SJCRH30 (cell line): ENCODE measurements around the gene PBX3. TPM values are rescaled to one million over a fixed set of nuclear protein-coding genes. Genes with fewer than 3 reads are reported as not detected.

ENCODE experiments used
- DNase-seq, 2 experiments: peaks; one replicate each; pipeline ENCODE4 v3.0.0-alpha.2; 2015 to 2020
- H3K27ac ChIP-seq: fragments of 250-450 bp; sonication (Bioruptor Pico); 2 replicates; pipeline ENCODE4 v1.5.1; 2020; ENCODE audit warnings: mild to moderate bottlenecking, moderate library complexity
- H3K27me3 ChIP-seq: fragments of 250-450 bp; sonication (Bioruptor Pico); 2 replicates; pipeline ENCODE4 v1.5.1; 2020; ENCODE audit warnings: mild to moderate bottlenecking, moderate library complexity
- H3K36me3 ChIP-seq: fragments of 250-450 bp; sonication (Bioruptor Pico); 2 replicates; pipeline ENCODE4 v1.5.1; 2020; ENCODE audit warnings: mild to moderate bottlenecking, moderate library complexity
- H3K4me1 ChIP-seq: fragments of 250-450 bp; sonication (Bioruptor Pico); 2 replicates; pipeline ENCODE4 v1.5.1; 2020; ENCODE audit warnings: mild to moderate bottlenecking, moderate library complexity
- H3K4me3 ChIP-seq: fragments of 250-450 bp; sonication (Bioruptor Pico); 2 replicates; pipeline ENCODE4 v1.5.1; 2020; ENCODE audit warnings: mild to moderate bottlenecking, moderate library complexity
- H3K9me3 ChIP-seq: fragments of 250-450 bp; sonication (Bioruptor Pico); replicated peaks from 2 replicates; pipeline ENCODE4 v1.5.1; 2020; ENCODE audit warnings: mild to moderate bottlenecking, moderate library complexity
- total RNA-seq: library from RNA; depleted of rRNA; stranded (reverse); fragments of >200 nt; shearing (Covaris generic); gene quantifications from 2 replicates; pipeline ENCODE4 v1.2.3, GENCODE V29; 2014

The PBX3 gene
- total RNA-seq, 1 experiment from 2014 or later = 75.9 TPM

DNA sequence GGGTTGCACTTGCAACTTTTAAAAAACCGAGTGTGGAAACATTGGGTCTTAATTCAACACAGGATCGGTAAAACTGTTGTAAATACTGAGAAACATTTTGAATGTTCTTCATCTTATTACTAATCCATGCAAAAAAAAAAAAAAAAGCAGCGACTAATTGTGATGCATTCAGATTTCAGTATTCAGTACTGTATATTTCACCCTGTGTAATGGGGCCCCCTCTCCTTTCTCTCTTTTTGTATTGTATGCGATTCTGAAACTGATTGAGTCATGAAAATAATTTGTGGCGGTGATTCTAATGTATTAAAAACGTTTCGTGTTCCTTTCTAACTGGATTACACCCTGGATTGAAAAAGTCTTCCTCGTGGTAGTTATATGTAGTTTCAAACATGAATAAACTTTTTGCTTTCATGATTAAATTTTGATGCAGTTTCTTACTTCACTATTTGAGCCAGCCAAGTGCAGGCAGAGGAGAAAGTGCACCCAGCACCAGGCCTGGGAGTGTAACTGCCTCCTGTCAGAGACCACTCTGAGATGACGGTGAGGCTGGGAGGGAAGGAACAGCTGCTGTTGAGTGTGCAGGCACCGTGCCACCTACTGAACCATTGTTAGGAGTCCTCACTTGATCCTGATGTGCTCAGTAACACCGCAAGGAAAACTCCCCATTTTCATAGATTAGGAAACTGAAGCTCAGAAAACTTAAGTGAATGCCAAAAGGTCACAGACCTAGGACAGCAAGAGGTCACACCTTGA is 220.0 kb downstream of the PBX3 start:
- peaks cover 34% of the 10 kb centered on the region for H3K36me3 ChIP-seq
- H3K4me1 ChIP-seq = peaks cover 2% of the 10 kb centered on the region; the same call in 1 of the 2 replicates
- H3K27me3 ChIP-seq = no peaks in the 10 kb centered on the region
- no peak overlapping the region for H3K27ac ChIP-seq
- H3K4me3 ChIP-seq = no peak overlapping the region
- H3K9me3 ChIP-seq = no peaks in the 10 kb centered on the region
- peak; percentile 80 to 89 for DNase-seq

DNA sequence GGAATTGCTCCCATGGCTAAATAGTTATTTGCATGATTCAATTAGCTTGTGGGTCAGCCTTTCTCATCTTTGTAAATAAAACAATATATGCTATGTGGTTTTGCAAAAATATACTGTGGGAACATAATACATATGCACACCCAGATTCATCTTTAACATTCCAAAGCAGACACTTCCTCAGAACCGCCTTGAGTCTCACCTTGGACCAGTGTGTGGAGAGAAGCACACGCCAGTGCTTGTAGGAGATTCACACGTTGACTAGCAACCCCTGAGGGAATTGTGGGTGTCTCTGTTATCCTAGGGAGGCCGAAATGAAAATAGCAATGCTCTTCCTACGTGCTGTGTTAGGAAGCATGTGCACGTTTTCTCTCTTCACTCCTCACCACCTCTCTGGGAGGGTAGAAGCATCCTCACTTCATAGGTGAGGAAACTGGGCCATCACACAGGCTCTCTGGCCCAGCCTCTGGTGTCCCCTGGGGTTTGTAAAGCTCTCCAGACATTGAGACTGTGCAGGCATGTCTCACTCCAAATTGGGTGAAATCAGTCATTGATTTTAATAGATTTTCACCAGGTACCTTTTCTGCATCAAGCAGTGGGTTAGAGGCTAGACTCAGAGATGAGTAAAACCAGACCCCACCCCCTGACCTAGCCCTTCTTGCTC is 221.7 kb downstream of the PBX3 start:
- peaks cover 2% of the 10 kb centered on the region; the same call in 1 of the 2 replicates for H3K4me1 ChIP-seq
- H3K9me3 ChIP-seq = no peaks in the 10 kb centered on the region
- DNase-seq = no peak
- H3K36me3 ChIP-seq = peaks cover 17% of the 10 kb centered on the region
- H3K4me3 ChIP-seq = no peak overlapping the region
- H3K27me3 ChIP-seq = no peaks in the 10 kb centered on the region
- no peak overlapping the region for H3K27ac ChIP-seq

GRCh38 chr9:125969462-125969861 is 222.3 kb downstream of the PBX3 start:
- H3K36me3 ChIP-seq = peaks cover 13% of the 10 kb centered on the region
- no peak overlapping the region for H3K4me3 ChIP-seq
- no peak overlapping the region for H3K27ac ChIP-seq
- no peaks in the 10 kb centered on the region for H3K27me3 ChIP-seq
- peaks cover 2% of the 10 kb centered on the region; the same call in 1 of the 2 replicates for H3K4me1 ChIP-seq
- no peaks in the 10 kb centered on the region for H3K9me3 ChIP-seq
- no peak for DNase-seq

- H3K27me3 ChIP-seq = no peaks in the 10 kb centered on the region
- H3K4me3 ChIP-seq = no peak overlapping the region
- DNase-seq = no peak
- H3K4me1 ChIP-seq = peaks cover 2% of the 10 kb centered on the region; the same call in 1 of the 2 replicates
- H3K36me3 ChIP-seq = peaks cover 13% of the 10 kb centered on the region
- no peak overlapping the region for H3K27ac ChIP-seq
- no peaks in the 10 kb centered on the region for H3K9me3 ChIP-seq
These were observed 222.7 kb downstream of the PBX3 start for GRCh38 chr9:125969868-125970267.

DNA sequence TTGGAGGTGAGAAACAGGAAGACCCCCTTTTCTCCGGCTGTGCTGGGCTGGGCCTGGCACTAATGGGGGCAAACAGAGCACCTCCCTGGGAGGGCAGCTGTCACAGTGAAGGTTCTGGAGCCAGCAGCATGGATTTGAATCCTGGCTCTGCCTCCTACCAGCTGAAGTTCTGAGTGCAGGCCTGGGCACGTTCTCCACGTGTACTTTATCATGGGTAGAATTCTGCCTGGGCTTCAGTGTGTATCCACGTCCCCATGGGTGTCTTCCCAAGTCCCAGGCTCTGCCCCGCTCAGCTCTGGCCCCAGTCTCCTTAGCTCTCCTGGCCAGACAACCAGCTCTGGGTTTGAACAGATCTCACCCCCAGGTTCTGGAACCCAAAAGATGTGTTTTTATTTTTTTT is 223.2 kb downstream of the PBX3 start:
- DNase-seq = no peak
- no peak overlapping the region for H3K4me3 ChIP-seq
- peaks cover 2% of the 10 kb centered on the region; the same call in 1 of the 2 replicates for H3K4me1 ChIP-seq
- no peaks in the 10 kb centered on the region for H3K9me3 ChIP-seq
- H3K27ac ChIP-seq = no peak overlapping the region
- peaks cover 10% of the 10 kb centered on the region for H3K36me3 ChIP-seq
- no peaks in the 10 kb centered on the region for H3K27me3 ChIP-seq

- DNase-seq = no peak
- Histone ChIP-seq H3K27ac (no peak overlapping the region), H3K4me1 (peaks cover 2% of the 10 kb centered on the region; the same call in 1 of the 2 replicates), H3K36me3 (peaks cover 7% of the 10 kb centered on the region), H3K4me3 (no peak overlapping the region), H3K9me3 (no peaks in the 10 kb centered on the region), H3K27me3 (no peaks in the 10 kb centered on the region)
These were observed 223.9 kb downstream of the PBX3 start for GRCh38 chr9:125971050-125971449.

- no peak overlapping the region for H3K27ac ChIP-seq
- peaks cover under 1% of the 10 kb centered on the region; the same call in 1 of the 2 replicates for H3K4me1 ChIP-seq
- no peak for DNase-seq
- H3K9me3 ChIP-seq = no peaks in the 10 kb centered on the region
- H3K36me3 ChIP-seq = no peaks in the 10 kb centered on the region
- H3K27me3 ChIP-seq = no peaks in the 10 kb centered on the region
- no peak overlapping the region for H3K4me3 ChIP-seq
These were observed 225.0 kb downstream of the PBX3 start for GRCh38 chr9:125972012-125972729.

DNA sequence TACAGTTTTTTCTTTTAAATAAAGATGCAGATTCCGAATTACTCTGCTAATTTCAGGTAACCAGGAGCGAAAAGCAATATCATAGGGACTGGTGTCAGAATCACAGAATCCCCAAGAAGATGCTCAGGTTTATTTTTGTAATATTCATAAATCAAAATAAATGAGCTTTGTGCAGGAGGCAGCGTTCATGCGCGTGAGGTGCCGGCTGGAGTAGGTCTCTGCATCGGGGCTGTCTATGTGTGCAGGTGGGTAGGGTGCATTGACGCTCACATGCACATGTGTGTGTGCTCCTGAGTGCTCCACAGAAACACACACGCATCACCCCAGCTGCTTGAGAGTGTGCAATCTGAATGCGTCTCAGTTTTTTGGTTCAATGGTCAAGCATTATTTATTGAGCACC is 226.4 kb downstream of the PBX3 start:
- no peak for DNase-seq
- Histone ChIP-seq H3K4me1 (no peaks in the 10 kb centered on the region), H3K27ac (no peak overlapping the region)

DNA sequence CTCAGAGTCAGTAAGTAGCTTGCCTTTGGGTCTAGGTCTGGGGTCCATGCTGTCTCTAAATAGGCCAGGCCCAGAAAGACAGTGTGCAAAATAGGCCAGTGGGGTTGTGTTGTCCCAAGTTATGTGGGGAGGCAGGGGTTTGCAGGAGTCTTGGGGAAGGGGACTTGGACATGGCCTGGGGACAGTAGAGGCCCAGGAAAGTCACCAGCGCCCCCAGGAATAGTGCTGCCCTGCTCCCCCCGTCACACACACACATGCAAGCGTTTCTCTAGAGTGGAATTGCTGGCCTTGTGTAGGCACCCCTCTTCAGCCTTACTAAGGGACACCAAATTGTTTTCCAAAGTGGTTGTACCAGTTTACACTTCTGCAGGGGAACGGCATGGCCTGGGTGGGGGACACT is 227.5 kb downstream of the PBX3 start:
- H3K4me3 ChIP-seq = no peak overlapping the region
- H3K36me3 ChIP-seq = no peaks in the 10 kb centered on the region
- H3K9me3 ChIP-seq = peaks cover 10% of the 10 kb centered on the region
- H3K27ac ChIP-seq = no peak overlapping the region
- H3K27me3 ChIP-seq = no peaks in the 10 kb centered on the region
- no peaks in the 10 kb centered on the region for H3K4me1 ChIP-seq
- DNase-seq = no peak

More for the DNA sequence above, 226.4 kb downstream of the PBX3 start:
- Histone ChIP-seq H3K4me3 (no peak overlapping the region), H3K9me3 (peaks cover 2% of the 10 kb centered on the region), H3K27me3 (no peaks in the 10 kb centered on the region), H3K36me3 (no peaks in the 10 kb centered on the region)

- no peak for DNase-seq
- Histone ChIP-seq H3K9me3 (peaks cover 16% of the 10 kb centered on the region), H3K4me3 (no peak overlapping the region)
These were observed 230.1 kb downstream of the PBX3 start for GRCh38 chr9:125977223-125977622.

DNA sequence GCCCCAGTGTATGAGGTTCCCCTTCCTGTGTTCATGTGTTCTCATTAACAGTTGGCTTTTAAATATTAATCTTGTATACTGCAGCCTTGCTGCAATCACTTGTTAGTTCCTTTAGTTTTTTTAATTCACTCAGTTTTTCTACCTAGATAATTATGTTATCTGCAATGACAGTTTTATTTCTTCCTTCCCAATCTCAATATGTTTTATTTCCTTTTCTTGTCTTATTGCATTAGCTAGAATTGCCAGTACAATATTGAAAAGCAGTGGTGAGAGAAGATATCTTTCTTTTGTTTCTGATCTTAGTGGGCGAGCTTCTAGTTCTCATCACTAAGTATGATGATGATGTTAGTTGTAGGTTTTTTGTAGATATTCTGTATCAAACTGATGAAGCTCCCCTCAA is 232.2 kb downstream of the PBX3 start:
- DNase-seq = no peak
- H3K4me1 ChIP-seq = no peaks in the 10 kb centered on the region
- H3K4me3 ChIP-seq = no peak overlapping the region
- no peaks in the 10 kb centered on the region for H3K27me3 ChIP-seq
- peaks cover 16% of the 10 kb centered on the region for H3K9me3 ChIP-seq
- no peak overlapping the region for H3K27ac ChIP-seq
- H3K36me3 ChIP-seq = no peaks in the 10 kb centered on the region

More at GRCh38 chr9:125977223-125977622, 230.1 kb downstream of the PBX3 start:
- Histone ChIP-seq H3K27me3 (no peaks in the 10 kb centered on the region), H3K4me1 (no peaks in the 10 kb centered on the region), H3K36me3 (no peaks in the 10 kb centered on the region), H3K27ac (no peak overlapping the region)

- Histone ChIP-seq H3K27me3 (no peaks in the 10 kb centered on the region), H3K27ac (no peak overlapping the region), H3K36me3 (no peaks in the 10 kb centered on the region), H3K4me3 (no peak overlapping the region), H3K9me3 (peaks cover 16% of the 10 kb centered on the region), H3K4me1 (peaks cover 12% of the 10 kb centered on the region; the same call in 1 of the 2 replicates)
- no peak for DNase-seq
These were observed 235.7 kb downstream of the PBX3 start for GRCh38 chr9:125982798-125983406.

GRCh38 chr9:125983681-125984080 is 236.5 kb downstream of the PBX3 start:
- Histone ChIP-seq H3K4me3 (no peak overlapping the region), H3K36me3 (no peaks in the 10 kb centered on the region), H3K27ac (no peak overlapping the region), H3K4me1 (peaks cover 12% of the 10 kb centered on the region; the same call in 1 of the 2 replicates), H3K9me3 (peaks cover 13% of the 10 kb centered on the region; the same call in 1 of the 2 replicates), H3K27me3 (no peaks in the 10 kb centered on the region)
- DNase-seq = no peak

DNA sequence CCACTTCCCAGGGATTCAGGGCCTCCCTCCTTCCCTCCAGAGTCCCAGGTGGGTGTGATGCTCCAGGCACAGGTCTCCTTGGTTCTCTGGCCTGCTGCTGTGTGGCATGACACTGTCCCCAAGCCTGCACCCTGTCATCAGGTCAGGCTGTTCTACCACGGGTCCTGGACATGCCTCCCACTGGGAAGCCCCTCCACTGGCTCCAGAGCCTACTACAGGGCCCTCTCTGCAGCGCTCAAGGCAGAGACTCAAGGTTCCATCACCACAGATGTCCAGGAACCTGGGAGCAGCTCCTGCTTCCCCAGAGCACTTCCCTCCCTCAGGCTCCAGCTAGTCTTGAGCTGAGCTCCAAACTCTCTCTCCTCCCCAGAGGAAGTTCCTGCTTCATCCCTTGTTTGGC is 237.3 kb downstream of the PBX3 start:
- Histone ChIP-seq H3K4me1 (peaks cover 12% of the 10 kb centered on the region; the same call in 1 of the 2 replicates), H3K9me3 (peaks cover 9% of the 10 kb centered on the region; the same call in 1 of the 2 replicates), H3K36me3 (no peaks in the 10 kb centered on the region), H3K4me3 (no peak overlapping the region), H3K27ac (no peak overlapping the region), H3K27me3 (no peaks in the 10 kb centered on the region)
- DNase-seq = no peak
